ENCODE results near the gene PCDHA12.
"Not testable (repeated sequence)": the region's sequence is repeated elsewhere in the genome, so short reads cannot be mapped to it uniquely, and the experiment has no call there.

PCDHA12 gene, protein sequence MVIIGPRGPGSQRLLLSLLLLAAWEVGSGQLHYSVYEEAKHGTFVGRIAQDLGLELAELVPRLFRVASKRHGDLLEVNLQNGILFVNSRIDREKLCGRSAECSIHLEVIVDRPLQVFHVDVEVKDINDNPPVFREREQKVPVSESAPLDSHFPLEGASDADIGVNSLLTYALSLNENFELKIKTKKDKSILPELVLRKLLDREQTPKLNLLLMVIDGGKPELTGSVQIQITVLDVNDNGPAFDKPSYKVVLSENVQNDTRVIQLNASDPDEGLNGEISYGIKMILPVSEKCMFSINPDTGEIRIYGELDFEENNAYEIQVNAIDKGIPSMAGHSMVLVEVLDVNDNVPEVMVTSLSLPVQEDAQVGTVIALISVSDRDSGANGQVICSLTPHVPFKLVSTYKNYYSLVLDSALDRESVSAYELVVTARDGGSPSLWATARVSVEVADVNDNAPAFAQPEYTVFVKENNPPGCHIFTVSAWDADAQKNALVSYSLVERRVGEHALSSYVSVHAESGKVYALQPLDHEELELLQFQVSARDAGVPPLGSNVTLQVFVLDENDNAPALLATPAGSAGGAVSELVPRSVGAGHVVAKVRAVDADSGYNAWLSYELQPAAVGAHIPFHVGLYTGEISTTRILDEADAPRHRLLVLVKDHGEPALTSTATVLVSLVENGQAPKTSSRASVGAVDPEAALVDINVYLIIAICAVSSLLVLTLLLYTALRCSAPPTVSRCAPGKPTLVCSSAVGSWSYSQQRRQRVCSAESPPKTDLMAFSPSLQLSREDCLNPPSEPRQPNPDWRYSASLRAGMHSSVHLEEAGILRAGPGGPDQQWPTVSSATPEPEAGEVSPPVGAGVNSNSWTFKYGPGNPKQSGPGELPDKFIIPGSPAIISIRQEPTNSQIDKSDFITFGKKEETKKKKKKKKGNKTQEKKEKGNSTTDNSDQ

DNA sequence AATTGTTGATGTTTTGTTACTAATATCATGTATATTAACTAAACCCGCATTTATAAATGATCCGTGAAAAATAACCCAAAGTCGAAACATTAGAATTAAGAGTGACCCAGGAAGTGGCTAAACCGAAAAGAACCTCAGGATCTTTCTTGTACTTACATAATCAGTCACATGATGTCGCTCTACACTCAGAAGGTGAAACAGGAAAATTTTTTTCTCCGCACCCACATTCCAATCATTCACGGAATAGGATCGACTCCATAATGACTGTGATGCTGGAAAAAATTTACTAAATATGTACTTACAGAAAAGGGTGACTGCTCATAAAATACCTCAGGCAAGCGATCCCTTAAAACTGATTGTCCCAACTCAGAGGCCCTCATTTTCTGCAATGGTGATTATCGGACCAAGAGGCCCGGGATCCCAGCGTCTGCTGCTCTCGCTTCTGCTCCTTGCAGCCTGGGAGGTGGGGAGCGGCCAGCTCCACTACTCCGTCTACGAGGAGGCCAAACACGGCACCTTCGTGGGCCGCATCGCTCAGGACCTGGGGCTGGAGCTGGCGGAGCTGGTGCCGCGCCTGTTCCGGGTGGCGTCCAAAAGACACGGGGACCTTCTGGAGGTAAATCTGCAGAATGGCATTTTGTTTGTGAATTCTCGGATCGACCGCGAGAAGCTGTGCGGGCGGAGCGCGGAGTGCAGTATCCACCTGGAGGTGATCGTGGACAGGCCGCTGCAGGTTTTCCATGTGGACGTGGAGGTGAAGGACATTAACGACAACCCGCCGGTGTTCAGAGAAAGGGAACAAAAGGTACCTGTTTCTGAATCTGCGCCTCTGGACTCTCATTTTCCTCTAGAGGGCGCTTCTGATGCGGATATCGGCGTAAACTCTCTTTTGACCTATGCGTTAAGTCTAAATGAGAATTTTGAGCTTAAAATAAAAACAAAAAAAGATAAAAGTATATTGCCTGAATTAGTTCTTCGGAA lies at the start of gene PCDHA12:
PCDHA12 (plus strand) TSS at position 224 of the 981 bp plus-strand sequence; CDS start at position 389, 165 bp downstream.
- DNase-seq, result no peak

DNA sequence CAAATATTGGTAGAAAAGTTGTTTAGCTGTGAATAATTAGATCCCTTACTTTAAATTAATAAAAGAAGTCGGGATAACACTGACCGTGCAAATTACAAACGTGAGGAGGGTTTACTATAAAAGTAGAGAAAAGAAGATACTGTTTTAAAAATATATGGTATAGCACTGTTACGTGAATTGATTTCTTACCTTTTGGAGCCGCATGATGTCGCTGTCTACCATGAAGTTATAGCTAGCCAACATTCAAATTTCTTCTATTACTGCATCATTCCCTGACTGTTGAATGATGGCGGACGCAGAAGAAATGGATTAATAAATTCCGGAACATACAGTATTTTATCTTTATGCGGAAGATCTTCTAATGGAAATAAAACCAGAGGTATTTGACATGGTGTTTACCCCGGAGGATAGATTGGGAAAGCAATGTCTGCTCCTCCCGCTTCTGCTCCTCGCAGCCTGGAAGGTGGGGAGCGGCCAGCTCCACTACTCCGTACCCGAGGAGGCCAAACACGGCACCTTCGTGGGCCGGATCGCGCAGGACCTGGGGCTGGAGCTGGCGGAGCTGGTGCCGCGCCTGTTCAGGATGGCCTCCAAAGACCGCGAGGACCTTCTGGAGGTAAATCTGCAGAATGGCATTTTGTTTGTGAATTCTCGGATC lies 47.3 kb upstream of the PCDHA12 start, which contains the start of gene PCDHA6:
PCDHA6 (plus strand) TSS at position 257 of the 658 bp plus-strand sequence; CDS start at position 389, 132 bp downstream.
- no peak for DNase-seq

DNA sequence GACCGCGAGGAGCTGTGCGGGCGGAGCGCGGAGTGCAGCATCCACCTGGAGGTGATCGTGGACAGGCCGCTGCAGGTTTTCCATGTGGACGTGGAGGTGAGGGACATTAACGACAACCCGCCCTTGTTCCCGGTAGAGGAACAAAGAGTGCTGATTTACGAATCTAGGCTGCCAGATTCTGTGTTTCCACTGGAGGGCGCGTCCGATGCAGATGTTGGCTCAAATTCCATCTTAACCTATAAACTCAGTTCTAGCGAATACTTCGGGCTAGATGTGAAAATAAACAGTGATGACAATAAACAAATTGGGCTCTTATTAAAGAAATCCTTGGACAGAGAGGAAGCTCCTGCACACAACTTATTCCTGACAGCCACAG lies 46.8 kb upstream of the PCDHA12 start:
- DNase-seq, result no peak

DNA sequence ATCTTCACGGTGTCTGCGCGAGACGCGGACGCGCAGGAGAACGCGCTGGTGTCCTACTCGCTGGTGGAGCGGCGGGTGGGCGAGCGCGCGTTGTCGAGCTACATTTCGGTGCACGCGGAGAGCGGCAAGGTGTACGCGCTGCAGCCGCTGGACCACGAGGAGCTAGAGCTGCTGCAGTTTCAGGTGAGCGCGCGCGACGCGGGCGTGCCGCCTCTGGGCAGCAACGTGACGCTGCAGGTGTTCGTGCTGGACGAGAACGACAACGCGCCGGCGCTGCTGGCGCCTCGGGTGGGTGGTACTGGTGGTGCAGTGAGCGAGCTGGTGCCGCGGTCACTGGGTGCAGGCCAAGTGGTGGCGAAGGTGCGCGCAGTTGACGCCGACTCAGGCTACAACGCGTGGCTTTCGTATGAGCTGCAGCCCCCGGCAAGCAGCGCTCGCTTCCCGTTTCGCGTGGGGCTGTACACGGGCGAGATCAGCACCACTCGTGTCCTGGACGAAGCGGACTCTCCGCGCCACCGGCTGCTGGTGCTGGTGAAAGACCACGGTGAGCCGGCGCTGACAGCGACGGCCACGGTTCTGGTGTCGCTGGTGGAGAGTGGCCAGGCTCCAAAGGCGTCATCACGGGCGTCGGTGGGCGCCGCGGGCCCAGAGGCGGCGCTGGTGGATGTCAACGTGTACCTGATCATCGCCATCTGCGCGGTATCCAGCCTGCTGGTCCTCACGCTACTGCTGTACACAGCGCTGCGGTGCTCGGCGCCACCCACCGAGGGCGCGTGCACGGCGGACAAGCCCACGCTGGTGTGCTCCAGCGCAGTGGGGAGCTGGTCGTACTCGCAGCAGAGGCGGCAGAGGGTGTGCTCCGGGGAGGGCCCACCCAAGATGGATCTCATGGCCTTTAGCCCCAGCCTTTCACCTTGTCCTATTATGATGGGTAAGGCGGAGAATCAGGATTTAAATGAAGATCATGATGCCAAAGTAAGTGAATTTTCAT lies 45.3 kb upstream of the PCDHA12 start:
- not testable (repeated sequence) for DNase-seq

DNA sequence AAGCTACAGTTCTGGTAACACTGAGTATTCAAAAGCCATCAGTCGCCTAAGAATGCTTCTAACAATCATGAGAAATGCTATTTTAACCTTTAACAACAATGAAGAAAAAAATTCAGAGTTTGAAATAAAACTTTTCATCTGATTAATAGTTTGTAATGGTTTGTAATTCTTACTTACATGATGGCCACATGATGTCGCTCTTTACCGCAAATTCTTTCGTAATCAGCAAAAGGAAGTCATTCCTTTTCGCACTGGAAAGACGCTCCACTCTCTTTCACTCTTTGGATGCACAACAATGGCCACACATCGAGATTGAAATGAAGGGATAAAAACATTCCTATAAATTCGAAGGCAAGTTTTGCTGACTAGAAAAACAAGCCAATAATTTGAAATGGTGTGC lies 41.1 kb upstream of the PCDHA12 start, which contains the start of gene PCDHA7:
PCDHA7 (plus strand) TSS at position 277 of the 400 bp plus-strand sequence; CDS start at position 392, 115 bp downstream.
- no peak for DNase-seq

DNA sequence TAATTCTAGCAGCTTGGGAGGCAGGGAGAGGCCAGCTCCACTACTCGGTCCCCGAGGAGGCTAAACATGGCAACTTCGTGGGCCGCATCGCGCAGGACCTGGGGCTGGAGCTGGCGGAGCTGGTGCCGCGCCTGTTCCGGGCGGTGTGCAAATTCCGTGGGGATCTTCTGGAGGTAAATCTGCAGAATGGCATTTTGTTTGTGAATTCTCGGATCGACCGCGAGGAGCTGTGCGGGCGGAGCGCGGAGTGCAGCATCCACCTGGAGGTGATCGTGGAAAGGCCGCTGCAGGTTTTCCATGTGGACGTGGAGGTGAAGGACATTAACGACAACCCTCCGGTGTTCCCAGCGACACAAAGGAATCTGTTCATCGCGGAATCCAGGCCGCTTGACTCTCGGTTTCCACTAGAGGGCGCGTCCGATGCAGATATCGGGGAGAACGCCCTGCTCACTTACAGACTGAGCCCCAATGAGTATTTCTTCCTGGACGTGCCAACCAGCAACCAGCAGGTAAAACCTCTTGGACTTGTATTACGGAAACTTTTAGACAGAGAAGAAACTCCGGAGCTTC lies 40.6 kb upstream of the PCDHA12 start:
- DNase-seq, result not testable (repeated sequence)

DNA sequence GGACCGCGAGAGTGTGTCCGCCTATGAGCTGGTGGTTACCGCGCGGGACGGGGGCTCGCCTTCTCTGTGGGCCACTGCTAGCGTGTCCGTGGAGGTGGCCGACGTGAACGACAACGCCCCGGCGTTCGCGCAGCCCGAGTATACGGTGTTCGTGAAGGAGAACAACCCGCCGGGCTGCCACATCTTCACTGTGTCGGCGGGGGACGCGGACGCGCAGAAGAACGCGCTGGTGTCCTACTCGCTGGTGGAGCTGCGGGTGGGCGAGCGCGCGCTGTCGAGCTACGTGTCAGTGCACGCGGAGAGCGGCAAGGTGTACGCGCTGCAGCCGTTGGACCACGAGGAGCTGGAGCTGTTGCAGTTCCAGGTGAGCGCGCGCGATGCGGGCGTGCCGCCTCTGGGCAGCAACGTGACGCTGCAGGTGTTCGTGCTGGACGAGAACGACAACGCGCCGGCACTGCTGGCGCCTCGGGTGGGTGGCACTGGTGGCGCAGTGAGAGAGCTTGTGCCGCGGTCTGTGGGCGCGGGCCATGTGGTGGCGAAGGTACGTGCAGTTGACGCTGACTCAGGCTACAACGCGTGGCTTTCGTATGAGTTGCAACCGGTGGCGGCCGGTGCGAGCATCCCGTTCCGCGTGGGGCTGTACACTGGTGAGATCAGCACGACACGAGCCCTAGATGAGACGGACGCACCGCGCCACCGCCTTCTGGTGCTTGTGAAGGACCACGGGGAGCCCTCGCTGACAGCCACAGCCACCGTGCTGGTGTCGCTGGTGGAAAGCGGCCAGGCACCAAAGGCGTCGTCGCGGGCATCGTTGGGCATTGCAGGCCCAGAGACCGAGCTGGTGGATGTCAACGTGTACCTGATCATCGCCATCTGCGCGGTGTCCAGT lies 39.2 kb upstream of the PCDHA12 start:
- DNase-seq, result no peak

DNA sequence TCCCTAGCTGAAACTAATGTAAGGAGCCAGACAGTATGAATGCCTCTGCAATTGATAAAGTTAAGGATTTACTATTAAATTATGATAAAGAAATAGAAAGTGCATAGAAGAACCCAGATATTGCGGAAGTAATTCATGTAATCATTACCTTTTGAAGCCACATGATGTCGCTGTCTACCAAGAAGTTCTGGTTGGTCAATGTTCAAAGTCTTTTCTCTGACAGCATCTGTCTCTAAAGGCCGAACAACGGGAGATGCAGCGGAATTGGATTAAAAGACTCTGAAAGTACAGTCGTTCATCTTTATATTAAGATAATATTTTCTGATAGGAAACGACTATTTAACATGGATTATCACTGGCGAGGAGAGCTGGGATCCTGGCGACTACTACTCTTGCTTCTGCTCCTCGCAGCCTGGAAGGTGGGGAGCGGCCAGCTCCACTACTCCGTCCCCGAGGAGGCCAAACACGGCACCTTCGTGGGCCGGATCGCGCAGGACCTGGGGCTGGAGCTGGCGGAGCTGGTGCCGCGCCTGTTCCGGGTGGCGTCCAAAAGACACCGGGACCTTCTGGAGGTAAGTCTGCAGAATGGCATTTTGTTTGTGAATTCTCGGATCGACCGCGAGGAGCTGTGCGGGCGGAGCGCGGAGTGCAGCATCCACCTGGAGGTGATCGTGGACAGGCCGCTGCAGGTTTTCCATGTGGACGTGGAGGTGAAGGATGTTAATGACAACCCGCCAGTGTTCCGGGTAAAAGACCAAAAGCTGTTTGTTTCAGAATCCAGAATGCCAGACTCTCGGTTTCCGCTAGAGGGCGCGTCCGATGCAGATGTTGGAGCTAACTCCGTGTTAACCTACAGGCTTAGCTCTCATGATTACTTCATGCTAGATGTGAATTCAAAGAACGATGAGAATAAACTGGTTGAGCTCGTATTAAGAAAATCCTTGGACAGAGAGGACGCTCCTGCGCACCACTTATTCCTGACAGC lies 33.8 kb upstream of the PCDHA12 start, which contains the start of gene PCDHA8:
PCDHA8 (plus strand) TSS at position 210 of the 985 bp plus-strand sequence; CDS start at position 345, 135 bp downstream.
- DNase-seq, result no peak

DNA sequence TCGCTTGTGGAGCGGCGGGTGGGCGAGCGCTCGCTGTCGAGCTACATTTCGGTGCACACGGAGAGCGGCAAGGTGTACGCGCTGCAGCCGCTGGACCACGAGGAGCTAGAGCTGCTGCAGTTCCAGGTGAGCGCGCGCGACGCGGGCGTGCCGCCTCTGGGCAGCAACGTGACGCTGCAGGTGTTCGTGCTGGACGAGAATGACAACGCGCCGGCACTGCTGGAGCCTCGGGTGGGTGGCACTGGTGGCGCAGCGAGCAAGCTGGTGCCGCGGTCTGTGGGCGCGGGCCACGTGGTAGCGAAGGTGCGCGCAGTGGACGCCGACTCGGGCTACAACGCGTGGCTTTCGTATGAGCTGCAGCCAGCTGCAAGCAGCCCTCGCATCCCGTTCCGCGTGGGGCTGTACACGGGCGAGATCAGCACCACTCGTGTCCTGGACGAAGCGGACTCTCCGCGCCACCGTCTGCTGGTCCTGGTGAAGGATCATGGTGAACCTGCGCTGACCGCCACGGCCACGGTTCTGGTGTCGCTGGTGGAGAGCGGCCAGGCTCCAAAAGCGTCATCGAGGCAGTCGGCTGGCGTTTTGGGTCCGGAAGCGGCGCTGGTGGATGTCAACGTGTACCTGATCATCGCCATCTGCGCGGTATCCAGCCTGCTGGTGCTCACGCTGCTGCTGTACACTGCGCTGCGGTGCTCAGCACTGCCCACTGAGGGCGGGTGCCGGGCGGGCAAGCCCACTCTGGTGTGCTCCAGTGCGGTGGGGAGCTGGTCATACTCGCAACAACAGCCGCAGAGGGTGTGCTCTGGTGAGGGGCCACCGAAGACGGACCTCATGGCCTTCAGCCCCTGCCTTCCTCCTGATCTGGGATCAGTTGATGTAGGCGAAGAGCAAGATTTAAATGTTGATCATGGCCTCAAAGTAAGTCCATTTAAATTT lies 32.0 kb upstream of the PCDHA12 start:
- no peak for DNase-seq

DNA sequence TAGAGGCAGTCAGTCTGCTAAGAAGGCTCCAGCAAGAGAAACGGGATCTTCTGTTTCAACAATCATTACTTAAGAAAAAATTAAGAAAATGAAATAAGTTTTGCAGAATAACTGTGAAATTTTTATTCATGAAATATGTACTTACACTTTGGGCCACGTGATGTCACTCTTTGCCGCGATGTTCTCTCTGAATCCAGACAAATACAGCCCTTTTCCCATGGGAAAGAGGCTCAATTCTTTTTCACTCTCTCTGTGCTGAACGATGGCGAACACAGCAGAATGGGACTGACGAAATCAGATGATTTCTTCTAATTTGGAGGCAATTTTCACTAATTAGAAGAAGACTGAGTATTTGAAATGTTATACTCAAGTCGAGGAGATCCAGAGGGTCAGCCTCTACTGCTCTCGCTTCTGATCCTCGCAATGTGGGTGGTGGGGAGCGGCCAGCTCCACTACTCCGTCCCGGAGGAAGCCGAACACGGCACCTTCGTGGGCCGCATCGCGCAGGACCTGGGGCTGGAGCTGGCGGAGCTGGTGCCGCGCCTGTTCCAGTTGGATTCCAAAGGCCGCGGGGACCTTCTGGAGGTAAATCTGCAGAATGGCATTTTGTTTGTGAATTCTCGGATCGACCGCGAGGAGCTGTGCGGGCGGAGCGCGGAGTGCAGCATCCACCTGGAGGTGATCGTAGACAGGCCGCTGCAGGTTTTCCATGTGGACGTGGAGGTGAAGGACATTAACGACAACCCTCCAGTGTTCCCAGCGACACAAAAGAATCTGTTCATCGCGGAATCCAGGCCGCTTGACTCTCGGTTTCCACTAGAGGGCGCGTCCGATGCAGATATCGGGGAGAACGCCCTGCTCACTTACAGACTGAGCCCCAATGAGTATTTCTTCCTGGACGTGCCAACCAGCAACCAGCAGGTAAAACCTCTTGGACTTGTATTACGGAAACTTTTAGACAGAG lies 26.7 kb upstream of the PCDHA12 start, which contains the start of gene PCDHA9:
PCDHA9 (plus strand) TSS at position 244 of the 964 bp plus-strand sequence; CDS start at position 358, 114 bp downstream.
- DNase-seq, result not testable (repeated sequence)

DNA sequence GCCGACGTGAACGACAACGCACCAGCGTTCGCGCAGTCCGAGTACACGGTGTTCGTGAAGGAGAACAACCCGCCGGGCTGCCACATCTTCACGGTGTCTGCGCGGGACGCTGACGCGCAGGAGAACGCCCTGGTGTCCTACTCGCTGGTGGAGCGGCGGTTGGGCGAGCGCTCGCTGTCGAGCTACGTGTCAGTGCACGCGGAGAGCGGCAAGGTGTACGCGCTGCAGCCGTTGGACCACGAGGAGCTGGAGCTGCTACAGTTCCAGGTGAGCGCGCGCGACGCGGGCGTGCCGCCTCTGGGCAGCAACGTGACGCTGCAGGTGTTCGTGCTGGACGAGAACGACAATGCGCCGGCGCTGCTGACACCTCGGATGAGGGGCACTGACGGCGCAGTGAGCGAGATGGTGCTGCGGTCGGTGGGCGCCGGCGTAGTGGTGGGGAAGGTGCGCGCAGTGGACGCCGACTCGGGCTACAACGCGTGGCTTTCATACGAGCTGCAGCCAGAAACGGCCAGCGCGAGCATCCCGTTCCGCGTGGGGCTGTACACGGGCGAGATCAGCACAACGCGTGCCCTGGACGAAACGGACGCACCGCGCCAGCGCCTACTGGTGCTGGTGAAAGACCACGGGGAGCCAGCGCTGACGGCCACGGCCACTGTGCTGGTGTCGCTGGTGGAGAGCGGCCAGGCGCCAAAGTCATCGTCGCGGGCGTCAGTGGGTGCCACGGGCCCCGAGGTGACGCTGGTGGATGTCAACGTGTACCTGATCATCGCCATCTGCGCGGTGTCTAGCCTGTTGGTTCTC lies 25.1 kb upstream of the PCDHA12 start:
- not testable (repeated sequence) for DNase-seq

DNA sequence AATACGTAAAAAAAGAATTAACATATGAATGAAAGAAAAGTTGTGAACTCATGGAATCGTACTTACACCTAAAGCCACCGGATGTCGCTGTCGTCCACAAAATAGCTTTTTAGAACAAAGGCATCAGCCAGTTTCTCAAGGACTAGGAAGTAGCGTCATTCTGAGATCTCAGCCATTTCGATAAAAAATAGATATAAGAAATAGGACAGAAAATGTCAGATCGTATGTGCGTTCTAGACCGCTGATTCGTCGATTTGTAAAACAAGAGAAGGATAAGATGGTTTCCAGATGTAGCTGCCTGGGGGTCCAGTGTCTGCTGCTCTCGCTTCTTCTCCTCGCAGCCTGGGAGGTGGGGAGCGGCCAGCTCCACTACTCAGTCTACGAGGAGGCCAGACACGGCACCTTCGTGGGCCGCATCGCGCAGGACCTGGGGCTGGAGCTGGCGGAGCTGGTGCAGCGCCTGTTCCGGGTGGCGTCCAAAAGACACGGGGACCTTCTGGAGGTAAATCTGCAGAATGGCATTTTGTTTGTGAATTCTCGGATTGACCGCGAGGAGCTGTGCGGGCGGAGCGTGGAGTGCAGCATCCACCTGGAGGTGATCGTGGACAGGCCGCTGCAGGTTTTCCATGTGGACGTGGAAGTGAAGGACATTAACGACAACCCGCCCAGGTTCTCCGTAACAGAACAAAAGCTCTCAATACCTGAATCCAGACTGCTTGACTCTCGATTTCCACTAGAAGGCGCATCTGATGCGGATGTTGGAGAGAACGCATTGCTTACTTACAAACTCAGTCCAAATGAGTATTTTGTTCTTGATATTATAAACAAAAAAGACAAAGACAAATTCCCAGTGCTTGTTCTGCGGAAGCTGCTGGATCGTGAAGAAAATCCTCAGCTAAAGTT lies 19.1 kb upstream of the PCDHA12 start, which contains the start of gene PCDHA10:
PCDHA10 (plus strand) TSS at position 126 of the 903 bp plus-strand sequence; CDS start at position 278, 152 bp downstream.
- no peak for DNase-seq
